ENCODE data around the gene YY1. TPM values are rescaled to one million over a fixed set of nuclear protein-coding genes. Genes with fewer than 3 reads are reported as not detected.

YY1 gene
- total and polyA plus RNA-seq, 2 of the 8 experiments (the other 6 are each of a cell fraction or from before 2014, with no cell fraction given), result 26.4 to 106 TPM

DNA sequence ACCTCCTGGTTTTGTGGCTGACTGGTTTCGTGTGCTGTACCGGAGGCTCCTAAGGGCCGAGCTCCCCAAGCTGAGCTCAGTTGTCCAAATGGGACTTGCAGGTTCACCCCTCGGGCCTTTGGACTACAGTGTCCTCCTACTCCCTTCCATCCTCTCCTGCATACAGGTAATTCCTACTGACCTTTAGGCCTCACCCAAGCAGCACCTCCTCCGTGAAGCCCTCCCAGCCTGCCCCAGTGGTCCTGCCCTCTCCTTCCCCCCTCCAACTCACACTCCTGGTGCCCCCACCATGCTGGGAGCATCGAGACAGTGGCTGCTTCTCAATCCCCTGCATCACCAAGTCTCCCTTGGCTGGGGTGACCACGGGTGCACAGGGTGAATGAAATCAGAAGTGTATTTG lies 27.1 kb upstream of the YY1 start:
- FAIRE-seq, result no peak
- H3K27ac ChIP-seq (ENCODE audit: low read depth, low read length), result no peak overlapping the region
- TF ChIP-seq RNF2 (IDR thresholded peaks at IDR 0.05; ENCODE audit: borderline replicate concordance, low read depth, low read length, missing control alignments, poor library complexity, severe bottlenecking), result no peak
- TF ChIP-seq TEAD4 (IDR thresholded peaks at IDR 0.05; ENCODE audit: low read depth, low read length), result no peak
- TF ChIP-seq SP1 (IDR thresholded peaks at IDR 0.05; ENCODE audit: low read depth, low read length), result no peak
- TF ChIP-seq RXRA (IDR thresholded peaks at IDR 0.05; ENCODE audit: insufficient read depth, low read depth, low read length), result no peak
- no peak for TF ChIP-seq CHD1 (IDR thresholded peaks at IDR 0.05; ENCODE audit: low read depth, low read length)
- no peak for TF ChIP-seq EZH2 (IDR thresholded peaks at IDR 0.05; ENCODE audit: low read depth, low read length, severe bottlenecking)

More for the DNA sequence above, 27.1 kb upstream of the YY1 start:
- no peaks in the 10 kb centered on the region for H4K20me1 ChIP-seq (replicated peaks in 1 of 2; ENCODE audit: control insufficient read depth in 1 of 2, insufficient read depth in 2 of 2, low read length in 2 of 2)
- H2BK12ac ChIP-seq (ENCODE audit: low read depth, low read length), result no peak overlapping the region
- WGBS, 2 experiments (ENCODE audit: extremely low coverage in 1 of 2, insufficient coverage in 1 of 2, insufficient read length in 1 of 2, insufficient replicate concordance in 2 of 2, low coverage in 1 of 2, low lambda C conversion rate in 2 of 2, missing lambda C conversion rate in 1 of 2), result 84% methylated on average over 7 of the region's 7 CpGs; no CpG with 5 or more reads in 1 of the 2 experiments
- H3K14ac ChIP-seq (ENCODE audit: insufficient read length), result no peak overlapping the region
- no peak for DNase-seq (ENCODE audit: low read depth in 1 of 2, low spot score in 2 of 2)
- ChIA-PET POLR2A (ENCODE audit: partially characterized antibody) (interaction anchor here (1.8 to 2.9 kb wide), 2 partner anchors 10 to 17 kb away, joined by 4 to 8 read pairs; no protein-coding TSS in a partner anchor), CTCF (ENCODE audit: partially characterized antibody) (interaction anchor here (0.7 to 1.8 kb wide), 3 partner anchors 19 to 57 kb away, joined by 3 to 9 read pairs (median 3); no protein-coding TSS in a partner anchor)
- H3K27me3 ChIP-seq (replicated peaks in 1 of 4; ENCODE audit: control insufficient read depth in 3 of 4, extremely low read depth in 1 of 4, insufficient read depth in 3 of 4, low read length in 3 of 4), result no peaks in the 10 kb centered on the region; a peak in 1 of 7 replicates
- no peak overlapping the region; the same call in 1 of the 2 replicates for H4K8ac ChIP-seq (ENCODE audit: extremely low read depth, insufficient read depth, low read length)
- H3K9ac ChIP-seq (replicated peaks in 1 of 4; ENCODE audit: extremely low read depth in 1 of 4, low read depth in 3 of 4, low read length in 3 of 4), result no peak overlapping the region
- no peak overlapping the region for H2BK20ac ChIP-seq (ENCODE audit: low read length)
- H3K4me1 ChIP-seq (replicated peaks in 1 of 4; ENCODE audit: control insufficient read depth in 3 of 4, insufficient read depth in 4 of 4, low read length in 3 of 4), result peaks cover 4 to 8% (median 7%) of the 10 kb centered on the region in 4 experiments; a peak in 4 of 7 replicates
- no peak overlapping the region for H3K18ac ChIP-seq (ENCODE audit: extremely low read depth, low read length)
- H3K23me2 ChIP-seq (ENCODE audit: low read depth, low read length), result peaks cover 5% of the 10 kb centered on the region; the same call in 1 of the 2 replicates
- H2BK15ac ChIP-seq (ENCODE audit: low read length), result no peak overlapping the region
- 0 out of 2 replicates have a peak overlapping the region, but pooled peaks have one; percentile 26 for H2AK5ac ChIP-seq (ENCODE audit: low read depth, low read length)
- H4K5ac ChIP-seq (ENCODE audit: insufficient read length, low read depth, low read length), result no peak overlapping the region
- no peak overlapping the region for H3K4me3 ChIP-seq (ENCODE audit: extremely low read depth in 1 of 4, insufficient read depth in 2 of 4, low read depth in 3 of 4, low read length in 4 of 4)
- H3K79me1 ChIP-seq (ENCODE audit: low read depth, low read length), result peaks cover 4% of the 10 kb centered on the region; the same call in 1 of the 2 replicates
- no peak overlapping the region for H4K91ac ChIP-seq (replicated peaks; ENCODE audit: insufficient read length, low read length)
- H3K4me2 ChIP-seq (ENCODE audit: insufficient read depth in 1 of 2, low read depth in 2 of 2, low read length in 2 of 2), result no peak overlapping the region
- no peak overlapping the region for H3K56ac ChIP-seq (replicated peaks; ENCODE audit: insufficient read length, low read depth, low read length)
- no peak overlapping the region for H3K23ac ChIP-seq (ENCODE audit: insufficient read length)
- H3K36me3 ChIP-seq (ENCODE audit: control insufficient read depth in 2 of 4, insufficient read depth in 4 of 4, low read length in 3 of 4), result no peaks in the 10 kb centered on the region
- H2AFZ ChIP-seq (ENCODE audit: low read length), result no peak overlapping the region
- no peak overlapping the region for H3K4ac ChIP-seq (replicated peaks; ENCODE audit: insufficient read length, low read depth, low read length)
- H2BK5ac ChIP-seq (ENCODE audit: low read depth, low read length), result no peak overlapping the region; the same call in 1 of the 2 replicates
- H3K9me3 ChIP-seq (ENCODE audit: insufficient read depth in 2 of 2, low read depth in 1 of 2, low read length in 1 of 2), result peaks cover 0 to 5% of the 10 kb centered on the region in 2 experiments; a peak in 1 of 4 replicates
- peaks cover 0 to 9% of the 10 kb centered on the region in 2 experiments; a peak in 2 of 4 replicates for H3K79me2 ChIP-seq (ENCODE audit: control insufficient read depth in 1 of 2, insufficient read depth in 2 of 2, low read length in 2 of 2)
- H2BK120ac ChIP-seq (replicated peaks; ENCODE audit: low read depth, low read length), result no peak overlapping the region
